GM12864 (cell line): ENCODE data around the gene C1QTNF1.

Experiments
- DNase-seq: peaks from one replicate; pipeline ENCODE4 v3.0.0-alpha.2; 2011; ENCODE audit warnings: low read depth
- H3K4me3 ChIP-seq: 2 replicates; pipeline ENCODE4 v1.5.1; 2011; ENCODE audit warnings: mild to moderate bottlenecking, low read depth, low read length, control low read depth
- CTCF ChIP-seq: IDR thresholded peaks from 2 replicates; pipeline ENCODE4 v1.5.1; 2011; ENCODE audit warnings: low read depth, mild to moderate bottlenecking, moderate library complexity, low read length, control low read depth, inconsistent platforms; ENCODE audit errors: missing control alignments

Gene C1QTNF1

GRCh38 chr17:78993981-78994671 is 29.8 kb upstream of the C1QTNF1 start:
- no peak for TF ChIP-seq CTCF
- no peak for DNase-seq
- no peak overlapping the region for H3K4me3 ChIP-seq

GRCh38 chr17:78995022-78995760 is 28.8 kb upstream of the C1QTNF1 start:
- no peak for TF ChIP-seq CTCF

GRCh38 chr17:78995761-78996451 is 28.1 kb upstream of the C1QTNF1 start:
- TF ChIP-seq CTCF, result no peak
- DNase-seq, result no peak
- no peak overlapping the region for H3K4me3 ChIP-seq

More at GRCh38 chr17:78995022-78995760, 28.8 kb upstream of the C1QTNF1 start:
- DNase-seq, result no peak
- no peak overlapping the region for H3K4me3 ChIP-seq

- no peak for DNase-seq
- no peak overlapping the region for H3K4me3 ChIP-seq
- TF ChIP-seq CTCF, result no peak
Observed at GRCh38 chr17:78996781-78997201, 27.2 kb upstream of the C1QTNF1 start.

- H3K4me3 ChIP-seq, result no peak overlapping the region
- DNase-seq, result no peak
- TF ChIP-seq CTCF, result no peak
Observed at GRCh38 chr17:78997231-78997741, 26.7 kb upstream of the C1QTNF1 start.

GRCh38 chr17:78997881-78998280 is 26.1 kb upstream of the C1QTNF1 start:
- no peak overlapping the region for H3K4me3 ChIP-seq
- no peak for TF ChIP-seq CTCF
- no peak for DNase-seq
